ENCODE data around the gene TMEM167B.
"Not testable (repeated sequence)": the region's sequence is repeated elsewhere in the genome, so short reads cannot be mapped to it uniquely, and the experiment has no call there.

Gene TMEM167B

GRCh38 chr1:109115685-109116084 lies 25.1 kb downstream of the TMEM167B start:
- no peak for DNase-seq

- no peak for DNase-seq
These were observed 25.7 kb downstream of the TMEM167B start for GRCh38 chr1:109116286-109116685.

- no peak for DNase-seq
These were observed 27.5 kb downstream of the TMEM167B start for GRCh38 chr1:109118089-109118488.

DNA sequence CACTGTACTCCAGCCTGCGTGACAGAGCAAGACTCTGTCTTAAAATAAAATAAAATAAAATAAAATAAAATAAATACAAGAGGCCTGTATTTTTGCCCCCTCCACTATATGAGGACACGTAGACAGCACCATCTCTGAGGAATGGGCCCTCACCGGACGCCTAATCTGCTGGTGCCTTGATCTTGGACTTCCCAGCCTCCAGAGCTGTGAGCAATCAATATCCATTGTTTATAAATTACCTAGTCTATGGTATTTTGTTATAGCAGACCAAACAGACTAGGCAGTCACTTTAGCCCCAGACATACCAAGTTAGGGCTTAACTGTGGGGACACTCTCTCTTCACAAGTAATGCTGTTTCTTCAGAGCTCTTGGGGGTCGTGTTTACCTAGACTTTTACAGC lies 29.8 kb downstream of the TMEM167B start:
- DNase-seq: no peak

DNA sequence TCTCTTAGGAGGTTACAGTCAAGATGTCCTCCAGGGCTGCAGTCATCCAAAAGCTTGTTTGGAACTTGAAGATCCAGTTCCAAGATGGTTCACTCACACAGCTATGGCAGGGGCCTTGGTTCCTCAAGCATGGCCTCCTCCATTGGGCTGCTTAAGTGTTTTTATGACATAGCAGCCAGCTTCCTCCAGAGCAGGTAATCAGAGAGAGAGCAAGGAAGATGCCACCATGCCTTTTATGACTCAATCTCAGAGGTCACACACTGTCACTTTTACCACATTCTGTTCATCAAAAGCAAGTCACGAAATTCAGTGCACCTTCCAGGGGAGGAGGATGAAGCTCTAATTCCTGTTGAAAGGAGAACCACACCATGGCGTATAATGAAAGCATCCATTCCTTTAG lies 40.5 kb downstream of the TMEM167B start:
- no peak for DNase-seq

DNA sequence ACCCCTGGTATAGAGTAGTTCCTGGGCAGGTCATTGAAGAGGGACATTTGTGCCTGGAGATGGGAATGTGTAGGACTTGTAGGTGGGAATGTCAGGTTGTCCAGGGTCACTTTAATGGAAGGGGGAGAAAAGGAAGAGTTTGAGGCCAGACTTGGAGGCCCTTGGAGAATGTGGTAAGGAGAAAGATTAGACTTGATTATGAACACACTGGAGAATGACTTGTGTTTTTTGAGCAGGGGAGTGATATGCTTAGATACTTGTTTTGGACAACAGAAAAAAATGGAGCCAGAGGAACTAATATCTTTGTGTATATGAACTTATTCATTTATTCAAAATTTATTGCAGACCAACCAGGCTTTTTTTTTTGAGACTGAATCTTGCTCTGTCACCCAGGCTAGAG lies 41.2 kb downstream of the TMEM167B start:
- no peak for DNase-seq

GRCh38 chr1:109133002-109133706 lies 42.6 kb downstream of the TMEM167B start:
- DNase-seq: no peak

GRCh38 chr1:109133815-109134214 lies 43.3 kb downstream of the TMEM167B start:
- DNase-seq: no peak

GRCh38 chr1:109134423-109134822 lies 43.9 kb downstream of the TMEM167B start:
- no peak for DNase-seq

DNA sequence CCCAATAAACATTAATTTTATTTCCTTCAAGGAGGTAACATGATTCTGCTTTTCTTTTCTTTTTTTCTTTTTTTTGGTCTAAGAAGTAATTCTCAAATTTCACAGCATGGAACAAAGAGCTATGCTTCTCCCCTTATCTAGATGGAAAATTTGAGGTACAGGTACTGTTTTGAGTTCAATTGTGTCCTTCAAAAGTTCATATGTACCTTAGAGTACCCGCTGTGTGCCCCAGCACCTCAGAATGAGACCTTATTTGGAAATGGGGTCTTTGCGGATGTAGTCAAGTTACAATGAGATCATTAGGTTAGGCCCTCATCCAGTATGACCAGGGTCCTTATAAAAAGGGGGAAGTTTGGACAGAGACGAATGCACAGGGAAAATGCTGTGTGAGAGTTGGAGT lies 45.4 kb downstream of the TMEM167B start:
- no peak for DNase-seq

- no peak for DNase-seq
These were observed 46.2 kb downstream of the TMEM167B start for GRCh38 chr1:109136766-109137165.

GRCh38 chr1:109137958-109138357 lies 47.4 kb downstream of the TMEM167B start:
- DNase-seq: no peak

GRCh38 chr1:109138358-109138757 lies 47.8 kb downstream of the TMEM167B start:
- DNase-seq: no peak

DNA sequence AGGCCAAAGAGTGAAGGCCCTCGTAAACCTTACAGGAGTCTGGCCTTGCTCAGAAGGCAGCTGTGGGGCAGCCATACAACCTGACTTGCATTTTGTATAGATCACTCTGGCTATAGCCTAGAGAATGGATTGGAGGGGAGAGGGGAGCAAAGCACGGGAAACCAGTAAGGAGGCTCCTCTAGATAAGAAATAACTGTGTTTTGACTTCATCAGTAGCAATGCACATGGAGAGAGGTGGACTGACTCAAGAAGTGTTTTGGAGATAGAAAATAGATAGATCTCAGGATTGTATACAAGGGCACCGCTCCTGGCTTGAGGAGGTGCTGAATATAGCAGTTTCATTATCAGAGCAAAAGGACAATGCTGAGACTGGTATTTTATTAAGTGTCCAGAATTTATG lies 49.8 kb downstream of the TMEM167B start:
- DNase-seq: no peak

- DNase-seq: no peak
These were observed 51.7 kb downstream of the TMEM167B start for GRCh38 chr1:109142260-109142659.

DNA sequence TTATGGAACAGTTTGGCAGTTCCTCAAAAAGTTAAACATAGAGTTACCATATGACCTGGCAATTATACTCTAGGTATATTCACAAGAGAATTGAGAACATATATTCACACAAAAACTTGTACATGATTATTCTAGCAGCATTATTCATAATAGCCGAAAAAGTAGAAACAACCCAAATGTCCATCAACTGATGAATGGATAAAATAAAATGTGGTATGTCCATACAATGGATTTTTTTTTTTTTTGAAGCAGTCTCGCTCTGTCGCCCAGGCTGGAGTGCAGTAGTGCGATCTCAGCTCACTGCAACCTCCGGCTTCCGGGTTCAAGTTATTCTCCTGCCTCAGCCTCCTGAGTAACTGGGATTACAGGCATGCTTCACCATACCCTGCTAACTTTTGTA lies 52.2 kb downstream of the TMEM167B start:
- DNase-seq: not testable (repeated sequence)
